BE2C (cell line): ENCODE results near the gene GJB4.
A peak's percentile ranks its signal among the peaks of the same experiment; 100 is the strongest.
"Not testable (repeated sequence)": the region's sequence is repeated elsewhere in the genome, so short reads cannot be mapped to it uniquely, and the experiment has no call there.

Source experiments
- DNase-seq: peaks from one replicate; pipeline ENCODE4 v3.0.0-alpha.2; 2020
- H3K27me3 ChIP-seq: fragments of 250-450 bp; sonication (Bioruptor Pico); 2 replicates; pipeline ENCODE4 v1.5.1; 2020; ENCODE audit warnings: mild to moderate bottlenecking
- H3K36me3 ChIP-seq: fragments of 250-450 bp; sonication (Bioruptor Pico); 2 replicates; pipeline ENCODE4 v1.5.1; 2020; ENCODE audit warnings: mild to moderate bottlenecking
- H3K4me1 ChIP-seq: fragments of 250-450 bp; sonication (Bioruptor Pico); 2 replicates; pipeline ENCODE4 v1.5.1; 2020
- H3K4me3 ChIP-seq: 2 replicates; pipeline ENCODE4 v1.5.1; 2011; ENCODE audit warnings: low read depth, low read length
- H3K9me3 ChIP-seq: fragments of 250-450 bp; sonication (Bioruptor Pico); 2 replicates; pipeline ENCODE4 v1.5.1; 2020
- CTCF ChIP-seq: IDR thresholded peaks from 2 replicates; pipeline ENCODE4 v1.5.1; 2012; ENCODE audit warnings: mild to moderate bottlenecking, low read depth, low read length

The GJB4 gene

GRCh38 chr1:34770891-34771504, 11.5 kb downstream of the GJB4 start:
- DNase-seq = no peak
- Histone ChIP-seq H3K4me1 (no peaks in the 10 kb centered on the region), H3K9me3 (no peaks in the 10 kb centered on the region), H3K36me3 (no peaks in the 10 kb centered on the region), H3K27me3 (no peaks in the 10 kb centered on the region), H3K4me3 (no peak overlapping the region)
- TF ChIP-seq CTCF = no peak

- H3K27me3 ChIP-seq = no peaks in the 10 kb centered on the region
- peak; percentile 14 for DNase-seq
- no peak for TF ChIP-seq CTCF
Measured at GRCh38 chr1:34771573-34772371, 12.2 kb downstream of the GJB4 start.

GRCh38 chr1:34773114-34773513, 13.6 kb downstream of the GJB4 start:
- H3K4me1 ChIP-seq, H3K9me3 ChIP-seq, H3K36me3 ChIP-seq, H3K4me3 ChIP-seq, H3K27me3 ChIP-seq, DNase-seq: not testable (repeated sequence)

More at GRCh38 chr1:34771573-34772371, 12.2 kb downstream of the GJB4 start:
- Histone ChIP-seq H3K36me3 (no peaks in the 10 kb centered on the region), H3K9me3 (no peaks in the 10 kb centered on the region), H3K4me1 (no peaks in the 10 kb centered on the region), H3K4me3 (no peak overlapping the region)

- Histone ChIP-seq H3K9me3 (no peaks in the 10 kb centered on the region), H3K4me1 (no peaks in the 10 kb centered on the region), H3K4me3 (no peak overlapping the region), H3K27me3 (no peaks in the 10 kb centered on the region), H3K36me3 (no peaks in the 10 kb centered on the region)
- no peak for TF ChIP-seq CTCF
- DNase-seq = no peak
Measured at GRCh38 chr1:34774957-34775356, 15.4 kb downstream of the GJB4 start.

GRCh38 chr1:34776911-34777310, 17.4 kb downstream of the GJB4 start:
- no peak for TF ChIP-seq CTCF
- Histone ChIP-seq H3K4me1 (no peaks in the 10 kb centered on the region), H3K36me3 (no peaks in the 10 kb centered on the region), H3K27me3 (peaks cover 11% of the 10 kb centered on the region), H3K9me3 (no peaks in the 10 kb centered on the region), H3K4me3 (no peak overlapping the region)
- no peak for DNase-seq

- Histone ChIP-seq H3K4me3 (no peak overlapping the region), H3K27me3 (peaks cover 16% of the 10 kb centered on the region), H3K36me3 (no peaks in the 10 kb centered on the region), H3K4me1 (no peaks in the 10 kb centered on the region), H3K9me3 (no peaks in the 10 kb centered on the region)
- no peak for DNase-seq
- no peak for TF ChIP-seq CTCF
Measured at GRCh38 chr1:34777519-34778321, 18.2 kb downstream of the GJB4 start.
